Activated CD4-positive, alpha-beta T cell treated with anti-CD3 and anti-CD28 coated beads for 36 hours (primary cell): ENCODE measurements around the gene HOXC13. TPM values are rescaled to one million over a fixed set of nuclear protein-coding genes. Genes with fewer than 3 reads are reported as not detected.

Source experiments
- ATAC-seq: fragments of 200-7000 bp; cut with Tn5 transposase; one replicate; pipeline ENCODE4 v1.10.0; 2021; ENCODE audit warnings: mild to moderate bottlenecking, moderate library complexity
- CTCF ChIA-PET: fragments of 350-600 bp; sonication (Branson Sonifier 250); formaldehyde crosslinking; loops from one replicate; lab custom pipeline; 2021; ENCODE audit warnings: antibody characterized with exemption; lab: Charles Lee
- POLR2A ChIA-PET: fragments of 350-600 bp; sonication (Branson Sonifier 250); formaldehyde crosslinking; loops from one replicate; lab custom pipeline; 2021; ENCODE audit warnings: antibody characterized with exemption, inconsistent platforms; lab: Charles Lee
- DNase-seq: peaks from one replicate; pipeline ENCODE4 v3.0.0-alpha.2; 2020
- H3K27ac Mint-ChIP-seq: one replicate; pipeline ENCODE4 v1.8.0; 2021; ENCODE audit warnings: mixed read lengths
- H3K27me3 Mint-ChIP-seq: one replicate; pipeline ENCODE4 v1.8.0; 2021; ENCODE audit warnings: mixed read lengths
- H3K36me3 Mint-ChIP-seq: one replicate; pipeline ENCODE4 v1.8.0; 2021; ENCODE audit warnings: low read depth, mixed read lengths
- H3K4me1 Mint-ChIP-seq: one replicate; pipeline ENCODE4 v1.8.0; 2021; ENCODE audit warnings: mixed read lengths
- H3K4me3 Mint-ChIP-seq: one replicate; pipeline ENCODE4 v1.8.0; 2021; ENCODE audit warnings: mild to moderate bottlenecking, moderate library complexity, mixed read lengths
- H3K9me3 Mint-ChIP-seq: one replicate; pipeline ENCODE4 v1.8.0; 2021; ENCODE audit warnings: low read depth, mixed read lengths
- intact Hi-C, 2 experiments: fragments of 100-400 bp; cut with DNase I in 1 of 2; cut with micrococcal nuclease in 1 of 2; formaldehyde crosslinking; loops; one replicate each; pipeline versions ENCODE4 v1.14.2 to v1.15.1; 2022 to 2024; cut with DNase I, micrococcal nuclease
- total RNA-seq, 2 experiments: library from RNA; stranded (reverse); gene quantifications; one replicate each; pipeline ENCODE4 v1.2.3, GENCODE V29; 2021

The HOXC13 gene
- total RNA-seq, 2 experiments from 2014 or later, result not detected

GRCh38 chr12:53941187-53941586 is 2.6 kb downstream of the HOXC13 start:
- intact Hi-C loops, result no loop called here
- DNase-seq (no peak), ATAC-seq (no peak)
- Mint-ChIP-seq H3K27ac (no peak overlapping the region), H3K9me3 (no peaks in the 10 kb centered on the region), H3K27me3 (peaks cover 81% of the 10 kb centered on the region), H3K36me3 (no peaks in the 10 kb centered on the region), H3K4me3 (no peak overlapping the region), H3K4me1 (peaks cover 2% of the 10 kb centered on the region)
- CTCF ChIA-PET, result interaction anchor here (0.5 to 2.9 kb wide), 3 partner anchors 12 to 71 kb away, joined by 3 to 14 read pairs (median 3); no protein-coding TSS in a partner anchor
- POLR2A ChIA-PET, result no interaction called here

- ATAC-seq, result no peak
These were observed 3.1 kb downstream of the HOXC13 start for GRCh38 chr12:53941750-53942149.

GRCh38 chr12:53942467-53942997 is 3.9 kb downstream of the HOXC13 start:
- ChIA-PET POLR2A (no interaction called here), CTCF (interaction anchor here (2.9 kb wide), 1 partner anchor 10 kb away, joined by 14 read pairs; no protein-coding TSS in a partner anchor)
- H3K36me3 Mint-ChIP-seq, result no peaks in the 10 kb centered on the region
- peaks cover 77% of the 10 kb centered on the region for H3K27me3 Mint-ChIP-seq
- H3K4me1 Mint-ChIP-seq, result peaks cover 2% of the 10 kb centered on the region
- ATAC-seq (no peak), DNase-seq (no peak)
- intact Hi-C loops, result no loop called here
- no peak overlapping the region for H3K27ac Mint-ChIP-seq
- H3K4me3 Mint-ChIP-seq, result no peak overlapping the region
- H3K9me3 Mint-ChIP-seq, result no peaks in the 10 kb centered on the region

More at GRCh38 chr12:53941750-53942149, 3.1 kb downstream of the HOXC13 start:
- no peak for DNase-seq
- H3K36me3 Mint-ChIP-seq, result no peaks in the 10 kb centered on the region
- CTCF ChIA-PET, result interaction anchor here (0.6 to 2.9 kb wide), 2 partner anchors 11 to 247 kb away, joined by 3 to 14 read pairs; no protein-coding TSS in a partner anchor
- intact Hi-C loops, result no loop called here
- H3K4me1 Mint-ChIP-seq, result peaks cover 2% of the 10 kb centered on the region
- no peak overlapping the region for H3K4me3 Mint-ChIP-seq
- no peak overlapping the region for H3K27ac Mint-ChIP-seq
- peaks cover 80% of the 10 kb centered on the region for H3K27me3 Mint-ChIP-seq
- no peaks in the 10 kb centered on the region for H3K9me3 Mint-ChIP-seq
- POLR2A ChIA-PET, result no interaction called here

- no peak overlapping the region for H3K4me3 Mint-ChIP-seq
- no peaks in the 10 kb centered on the region for H3K4me1 Mint-ChIP-seq
- ChIA-PET POLR2A (no interaction called here), CTCF (no interaction called here)
- peaks cover 80% of the 10 kb centered on the region for H3K27me3 Mint-ChIP-seq
- no peak overlapping the region for H3K27ac Mint-ChIP-seq
- DNase-seq, result no peak
- intact Hi-C loops, result no loop called here
- no peaks in the 10 kb centered on the region for H3K36me3 Mint-ChIP-seq
- ATAC-seq, result no peak
- H3K9me3 Mint-ChIP-seq, result no peaks in the 10 kb centered on the region
These were observed 5.6 kb downstream of the HOXC13 start for GRCh38 chr12:53944209-53944608.

GRCh38 chr12:53944907-53945847 is 6.5 kb downstream of the HOXC13 start:
- CTCF ChIA-PET, result interaction anchor here (1.5 kb wide), 1 partner anchor 9 kb away, joined by 3 read pairs; no protein-coding TSS in a partner anchor
- H3K4me3 Mint-ChIP-seq, result no peak overlapping the region

GRCh38 chr12:53947743-53948142 is 9.1 kb downstream of the HOXC13 start:
- Mint-ChIP-seq H3K4me3 (no peak overlapping the region), H3K4me1 (peaks cover 3% of the 10 kb centered on the region), H3K27me3 (peaks cover 89% of the 10 kb centered on the region), H3K36me3 (no peaks in the 10 kb centered on the region), H3K9me3 (no peaks in the 10 kb centered on the region), H3K27ac (no peak overlapping the region)
- POLR2A ChIA-PET, result no interaction called here
- ATAC-seq (no peak), DNase-seq (no peak)
- CTCF ChIA-PET, result no interaction called here
- intact Hi-C loops, result no loop called here

More at GRCh38 chr12:53944907-53945847, 6.5 kb downstream of the HOXC13 start:
- Mint-ChIP-seq H3K27me3 (peaks cover 84% of the 10 kb centered on the region), H3K27ac (no peak overlapping the region), H3K36me3 (no peaks in the 10 kb centered on the region), H3K9me3 (no peaks in the 10 kb centered on the region), H3K4me1 (no peaks in the 10 kb centered on the region)
- intact Hi-C loops, result no loop called here
- POLR2A ChIA-PET, result no interaction called here
- no peak for ATAC-seq
- no peak for DNase-seq

- POLR2A ChIA-PET, result no interaction called here
These were observed 10.3 kb downstream of the HOXC13 start for GRCh38 chr12:53948650-53949593.

GRCh38 chr12:53949631-53950436 is 11.2 kb downstream of the HOXC13 start:
- peaks cover 88% of the 10 kb centered on the region for H3K27me3 Mint-ChIP-seq
- no peaks in the 10 kb centered on the region for H3K36me3 Mint-ChIP-seq
- DNase-seq, result no peak
- ChIA-PET CTCF (no interaction called here), POLR2A (no interaction called here)
- H3K27ac Mint-ChIP-seq, result no peak overlapping the region
- no peaks in the 10 kb centered on the region for H3K9me3 Mint-ChIP-seq
- no peak overlapping the region for H3K4me3 Mint-ChIP-seq
- ATAC-seq, result no peak
- H3K4me1 Mint-ChIP-seq, result peaks cover 6% of the 10 kb centered on the region
- intact Hi-C loops, result loop anchor here (2.0 to 5.0 kb wide), 3 partner anchors 13 to 47 kb away; no protein-coding TSS in a partner anchor

More at GRCh38 chr12:53948650-53949593, 10.3 kb downstream of the HOXC13 start:
- Mint-ChIP-seq H3K4me3 (no peak overlapping the region), H3K27me3 (peaks cover 89% of the 10 kb centered on the region), H3K27ac (no peak overlapping the region), H3K4me1 (peaks cover 6% of the 10 kb centered on the region), H3K9me3 (no peaks in the 10 kb centered on the region), H3K36me3 (no peaks in the 10 kb centered on the region)
- no peak for ATAC-seq
- no peak for DNase-seq
- CTCF ChIA-PET, result no interaction called here
- intact Hi-C loops, result no loop called here

- intact Hi-C loops, result loop anchor here (2.0 to 5.0 kb wide), 3 partner anchors 14 to 47 kb away; no protein-coding TSS in a partner anchor
- H3K36me3 Mint-ChIP-seq, result no peaks in the 10 kb centered on the region
- ChIA-PET CTCF (no interaction called here), POLR2A (no interaction called here)
- no peak for DNase-seq
- peaks cover 6% of the 10 kb centered on the region for H3K4me1 Mint-ChIP-seq
- no peak overlapping the region for H3K27ac Mint-ChIP-seq
- peak; percentile 36 for ATAC-seq
- no peaks in the 10 kb centered on the region for H3K9me3 Mint-ChIP-seq
- H3K4me3 Mint-ChIP-seq, result no peak overlapping the region
- peaks cover 84% of the 10 kb centered on the region for H3K27me3 Mint-ChIP-seq
These were observed 11.8 kb downstream of the HOXC13 start for GRCh38 chr12:53950437-53950773.

- ATAC-seq, result no peak
- intact Hi-C loops, result loop anchor here (2.0 to 5.0 kb wide), 3 partner anchors 14 to 46 kb away; no protein-coding TSS in a partner anchor
- Mint-ChIP-seq H3K4me3 (no peak overlapping the region), H3K27me3 (peaks cover 82% of the 10 kb centered on the region), H3K27ac (no peak overlapping the region), H3K9me3 (no peaks in the 10 kb centered on the region), H3K4me1 (peaks cover 9% of the 10 kb centered on the region), H3K36me3 (no peaks in the 10 kb centered on the region)
- ChIA-PET CTCF (interaction anchor here (1.0 kb wide), 1 partner anchor 55 kb away, joined by 3 read pairs; no protein-coding TSS in a partner anchor), POLR2A (no interaction called here)
- no peak for DNase-seq
These were observed 12.4 kb downstream of the HOXC13 start for GRCh38 chr12:53950789-53951576.
